Liver (tissue), 9 donors: Measurements from ENCODE around the gene FALEC. TPM values are rescaled to one million over a fixed set of nuclear protein-coding genes. Genes with fewer than 3 reads are reported as not detected.

Source experiments
- DNase-seq: peaks from one replicate; pipeline ENCODE4 v3.0.0-alpha.2; 2017; ENCODE audit warnings: low spot score
- H3K27ac ChIP-seq, 2 donors: one replicate each; pipeline ENCODE4 v1.7.0; 2013; ENCODE audit warnings: inconsistent platforms in 2 of 2, low read length in 2 of 2, control low read depth in 1 of 2, low read depth in 1 of 2, mild to moderate bottlenecking in 1 of 2
- H3K27me3 ChIP-seq, 4 donors: one replicate each; pipeline versions ENCODE4 v1.6.1 to v1.7.0; 2013; ENCODE audit warnings: low read length in 3 of 4, inconsistent platforms in 1 of 4, mild to moderate bottlenecking in 1 of 4, moderate library complexity in 1 of 4; ENCODE audit not compliant: control insufficient read depth in 4 of 4, insufficient read depth in 4 of 4
- H3K36me3 ChIP-seq, 4 donors: one replicate each; pipeline versions ENCODE4 v1.6.1 to v1.7.0; 2013; ENCODE audit warnings: low read length in 3 of 4, mild to moderate bottlenecking in 3 of 4, low read depth in 1 of 4, moderate library complexity in 1 of 4; ENCODE audit not compliant: control insufficient read depth in 4 of 4, insufficient read depth in 3 of 4
- H3K4me1 ChIP-seq, 4 donors: one replicate each; pipeline versions ENCODE4 v1.6.1 to v1.7.0; 2013; ENCODE audit warnings: low read length in 3 of 4, mild to moderate bottlenecking in 3 of 4, moderate library complexity in 1 of 4; ENCODE audit not compliant: control insufficient read depth in 4 of 4, insufficient read depth in 4 of 4
- H3K4me3 ChIP-seq, 3 donors: one replicate each; pipeline versions ENCODE4 v1.6.1 to v1.7.0; 2013; ENCODE audit warnings: low read length in 3 of 3, control low read depth in 1 of 3, low read depth in 1 of 3, mild to moderate bottlenecking in 1 of 3
- H3K9ac ChIP-seq, 2 donors: one replicate each; pipeline ENCODE4 v1.7.0; 2013; ENCODE audit warnings: low read length in 2 of 2, mild to moderate bottlenecking in 2 of 2, moderate library complexity in 2 of 2, control low read depth in 1 of 2, low read depth in 1 of 2
- H3K9me3 ChIP-seq, 4 donors: one replicate each; pipeline versions ENCODE4 v1.6.1 to v1.7.0; 2013; ENCODE audit warnings: low read length in 3 of 4; ENCODE audit not compliant: control insufficient read depth in 4 of 4
- EGR1 ChIP-seq, 2 donors: IDR thresholded peaks; 2 replicates each; pipeline ENCODE4 v1.6.1; 2016 to 2018; ENCODE audit warnings: antibody characterized with exemption in 2 of 2, low read depth in 2 of 2
- FOXA1 ChIP-seq: IDR thresholded peaks from 2 replicates; pipeline ENCODE4 v1.6.1; 2016; ENCODE audit warnings: antibody characterized with exemption
- FOXA2 ChIP-seq: IDR thresholded peaks from 2 replicates; pipeline ENCODE4 v1.6.1; 2016; ENCODE audit warnings: antibody characterized with exemption
- GABPA ChIP-seq, 2 donors: IDR thresholded peaks in 1 of 2; conservative IDR thresholded peaks in 1 of 2; 2 replicates each; pipeline ENCODE4 v1.6.1; 2016; ENCODE audit warnings: antibody characterized with exemption in 2 of 2, mild to moderate bottlenecking in 1 of 2, moderate library complexity in 1 of 2
- HNF4A ChIP-seq, 2 donors: conservative IDR thresholded peaks; 2 replicates each; pipeline ENCODE4 v1.6.1; 2016; ENCODE audit warnings: antibody characterized with exemption in 2 of 2, mild to moderate bottlenecking in 2 of 2
- HNF4G ChIP-seq: IDR thresholded peaks from 2 replicates; pipeline ENCODE4 v1.6.1; 2016; ENCODE audit warnings: antibody characterized with exemption
- JUND ChIP-seq, 2 donors: IDR thresholded peaks; 2 replicates each; pipeline ENCODE4 v1.6.1; 2016; ENCODE audit warnings: antibody characterized with exemption in 2 of 2
- NR2F2 ChIP-seq: IDR thresholded peaks from 2 replicates; pipeline ENCODE4 v1.6.1; 2016; ENCODE audit warnings: antibody characterized with exemption
- RAD21 ChIP-seq, 2 donors: IDR thresholded peaks; 2 replicates each; pipeline ENCODE4 v1.6.1; 2016; ENCODE audit warnings: antibody characterized with exemption in 2 of 2, mild to moderate bottlenecking in 2 of 2
- RXRA ChIP-seq, 2 donors: IDR thresholded peaks; 2 replicates each; pipeline ENCODE4 v1.6.1; 2017 to 2018; ENCODE audit warnings: antibody characterized with exemption in 2 of 2, mild to moderate bottlenecking in 1 of 2
- SP1 ChIP-seq: IDR thresholded peaks from 2 replicates; pipeline ENCODE4 v1.6.1; 2018; ENCODE audit warnings: antibody characterized with exemption, mild to moderate bottlenecking
- TAF1 ChIP-seq: conservative IDR thresholded peaks from 2 replicates; pipeline ENCODE4 v1.6.1; 2016; ENCODE audit warnings: antibody characterized with exemption, mild to moderate bottlenecking
- YY1 ChIP-seq: IDR thresholded peaks from 2 replicates; pipeline ENCODE4 v1.6.1; 2016; ENCODE audit warnings: antibody characterized with exemption, mild to moderate bottlenecking
- WGBS: extraction: QIAGEN DNeasy Blood & Tissue Kit; methylation state at CpG from one replicate; pipeline ENCODE4 v1.1.7; 2013; 5-methylcytosine and 5-hydroxymethylcytosine counted together
- polyA plus RNA-seq, 2 donors: library from polyadenylated mRNA; stranded (reverse) in 1 of 2; unstranded in 1 of 2; fragments of 200-250 nt in 1 of 2; fragments of >200 nt in 1 of 2; fragmentation: Nextera tagmentation in 1 of 2; extraction: Ambion mirVana in 1 of 2; gene quantifications; one replicate each; pipeline versions ENCODE4 v1.2.1 to v1.2.3, GENCODE V29; 2013 to 2015
- total RNA-seq, 2 donors: library from RNA; depleted of rRNA; stranded (reverse); fragments of >200 nt; gene quantifications; one replicate each; pipeline ENCODE4 v1.2.3, GENCODE V29; 2014
- TF ChIP-seq, protein P1 (sequence below): fragments of 150-350 bp; IDR thresholded peaks from 2 replicates; pipeline ENCODE4 v1.5.1; 2017; ENCODE audit warnings: improper control_type of control experiment, low read depth, low read length; ENCODE audit not compliant: missing input control
- TF ChIP-seq, protein P2 (sequence below): IDR thresholded peaks from 2 replicates; pipeline ENCODE4 v1.6.1; 2016; ENCODE audit warnings: antibody characterized with exemption, mild to moderate bottlenecking
- TF ChIP-seq, protein P3 (sequence below): IDR thresholded peaks from 2 replicates; pipeline ENCODE4 v1.6.1; 2016; ENCODE audit warnings: antibody characterized with exemption
- TF ChIP-seq, protein P4 (sequence below): IDR thresholded peaks from 2 replicates; pipeline ENCODE4 v1.6.1; 2016; ENCODE audit warnings: antibody characterized with exemption
- TF ChIP-seq, protein P5 (sequence below): IDR thresholded peaks from 2 replicates; pipeline ENCODE4 v1.6.1; 2016; ENCODE audit warnings: antibody characterized with exemption
- donor health status: healthy.
- donor health status: healthy.
- donor health status: healthy.
- donor health status: healthy.
- donor health status: healthy.

The FALEC gene
- total and polyA plus RNA-seq, 4 donors = not detected

DNA sequence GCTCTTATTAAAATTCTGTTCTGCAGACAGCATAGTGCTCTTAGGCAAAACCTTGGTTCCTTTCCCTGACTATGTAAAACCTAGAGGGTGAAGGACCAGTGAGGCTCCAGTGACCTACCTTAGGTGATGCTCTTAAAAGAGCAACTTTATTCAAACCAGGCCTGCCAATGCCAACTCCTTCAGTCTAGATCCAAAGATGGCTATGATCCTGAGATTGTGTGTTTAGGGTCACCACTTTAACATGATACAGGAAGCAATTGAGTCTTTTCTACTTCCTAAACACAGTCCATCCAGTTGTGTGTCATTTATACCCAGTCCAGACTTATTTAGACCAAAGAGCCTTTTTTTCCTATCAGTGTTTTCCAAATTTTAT is 53.0 kb downstream of the FALEC start:
- Histone ChIP-seq H3K9me3 (no peaks in the 10 kb centered on the region), H3K9ac (peak overlapping the region in 1 of 2 donors; percentile 81), H3K27ac (peak overlapping the region; percentile 87 to 89), H3K27me3 (no peaks in the 10 kb centered on the region), H3K36me3 (peaks cover 5 to 12% (median 11%) of the 10 kb centered on the region in 4 donors), H3K4me1 (peaks cover 24 to 72% (median 61%) of the 10 kb centered on the region in 4 donors), H3K4me3 (peak overlapping the region in 1 of 3 donors; percentile 4)
- TF ChIP-seq RXRA (IDR thresholded peaks at IDR 0.05) (no peak), GABPA (IDR thresholded peaks at IDR 0.05 in 1 of 2, conservative IDR thresholded peaks at IDR 0.05 in 1 of 2) (no peak), JUND (IDR thresholded peaks at IDR 0.05) (no peak)
- TF ChIP-seq, protein P1, sequence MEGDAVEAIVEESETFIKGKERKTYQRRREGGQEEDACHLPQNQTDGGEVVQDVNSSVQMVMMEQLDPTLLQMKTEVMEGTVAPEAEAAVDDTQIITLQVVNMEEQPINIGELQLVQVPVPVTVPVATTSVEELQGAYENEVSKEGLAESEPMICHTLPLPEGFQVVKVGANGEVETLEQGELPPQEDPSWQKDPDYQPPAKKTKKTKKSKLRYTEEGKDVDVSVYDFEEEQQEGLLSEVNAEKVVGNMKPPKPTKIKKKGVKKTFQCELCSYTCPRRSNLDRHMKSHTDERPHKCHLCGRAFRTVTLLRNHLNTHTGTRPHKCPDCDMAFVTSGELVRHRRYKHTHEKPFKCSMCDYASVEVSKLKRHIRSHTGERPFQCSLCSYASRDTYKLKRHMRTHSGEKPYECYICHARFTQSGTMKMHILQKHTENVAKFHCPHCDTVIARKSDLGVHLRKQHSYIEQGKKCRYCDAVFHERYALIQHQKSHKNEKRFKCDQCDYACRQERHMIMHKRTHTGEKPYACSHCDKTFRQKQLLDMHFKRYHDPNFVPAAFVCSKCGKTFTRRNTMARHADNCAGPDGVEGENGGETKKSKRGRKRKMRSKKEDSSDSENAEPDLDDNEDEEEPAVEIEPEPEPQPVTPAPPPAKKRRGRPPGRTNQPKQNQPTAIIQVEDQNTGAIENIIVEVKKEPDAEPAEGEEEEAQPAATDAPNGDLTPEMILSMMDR = no peak
- no peak for DNase-seq

DNA sequence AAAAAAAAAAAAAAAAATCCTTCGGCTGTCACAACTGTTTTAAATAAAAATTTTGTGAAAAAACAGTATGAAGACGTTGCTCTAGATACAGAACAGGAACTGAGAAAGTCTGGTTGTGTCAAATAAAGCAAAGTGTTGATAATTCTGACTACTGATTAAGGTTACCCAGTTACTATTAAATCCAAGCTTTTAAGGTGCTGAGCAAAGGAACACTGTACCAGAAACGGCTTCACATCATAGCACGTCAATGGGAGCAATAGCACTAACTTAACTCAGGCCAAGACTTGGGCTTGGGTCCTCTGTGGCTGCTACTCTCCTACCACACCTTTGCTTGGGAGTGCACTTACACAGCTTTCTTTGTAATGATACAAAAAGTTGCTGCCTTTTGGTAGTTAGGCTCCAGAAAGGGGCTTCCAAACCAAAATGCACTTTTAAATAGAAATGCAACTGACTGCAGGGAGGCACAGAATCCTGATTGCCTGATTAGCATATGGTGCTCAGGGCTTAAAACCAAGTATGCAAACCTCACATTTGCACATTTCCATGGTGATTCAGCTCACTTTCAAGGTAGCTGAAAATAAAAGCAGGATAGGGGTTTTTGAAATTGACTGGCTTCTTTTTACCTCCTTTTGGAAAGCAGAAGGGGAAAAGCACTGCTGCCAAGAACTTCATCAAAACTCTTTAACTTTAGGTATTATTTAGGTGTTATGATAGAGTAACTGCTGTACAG is 57.5 kb downstream of the FALEC start:
- Histone ChIP-seq H3K4me3 (no peak overlapping the region), H3K27ac (peak overlapping the region; percentile 49 to 62), H3K4me1 (peaks cover 16 to 61% (median 40%) of the 10 kb centered on the region in 4 donors), H3K9ac (peak overlapping the region in 1 of 2 donors; percentile 36), H3K27me3 (no peaks in the 10 kb centered on the region), H3K36me3 (peaks cover 8 to 41% (median 30%) of the 10 kb centered on the region in 4 donors), H3K9me3 (no peaks in the 10 kb centered on the region)
- no peak for DNase-seq
- TF ChIP-seq FOXA2 = no peak
- TF ChIP-seq, protein P2, sequence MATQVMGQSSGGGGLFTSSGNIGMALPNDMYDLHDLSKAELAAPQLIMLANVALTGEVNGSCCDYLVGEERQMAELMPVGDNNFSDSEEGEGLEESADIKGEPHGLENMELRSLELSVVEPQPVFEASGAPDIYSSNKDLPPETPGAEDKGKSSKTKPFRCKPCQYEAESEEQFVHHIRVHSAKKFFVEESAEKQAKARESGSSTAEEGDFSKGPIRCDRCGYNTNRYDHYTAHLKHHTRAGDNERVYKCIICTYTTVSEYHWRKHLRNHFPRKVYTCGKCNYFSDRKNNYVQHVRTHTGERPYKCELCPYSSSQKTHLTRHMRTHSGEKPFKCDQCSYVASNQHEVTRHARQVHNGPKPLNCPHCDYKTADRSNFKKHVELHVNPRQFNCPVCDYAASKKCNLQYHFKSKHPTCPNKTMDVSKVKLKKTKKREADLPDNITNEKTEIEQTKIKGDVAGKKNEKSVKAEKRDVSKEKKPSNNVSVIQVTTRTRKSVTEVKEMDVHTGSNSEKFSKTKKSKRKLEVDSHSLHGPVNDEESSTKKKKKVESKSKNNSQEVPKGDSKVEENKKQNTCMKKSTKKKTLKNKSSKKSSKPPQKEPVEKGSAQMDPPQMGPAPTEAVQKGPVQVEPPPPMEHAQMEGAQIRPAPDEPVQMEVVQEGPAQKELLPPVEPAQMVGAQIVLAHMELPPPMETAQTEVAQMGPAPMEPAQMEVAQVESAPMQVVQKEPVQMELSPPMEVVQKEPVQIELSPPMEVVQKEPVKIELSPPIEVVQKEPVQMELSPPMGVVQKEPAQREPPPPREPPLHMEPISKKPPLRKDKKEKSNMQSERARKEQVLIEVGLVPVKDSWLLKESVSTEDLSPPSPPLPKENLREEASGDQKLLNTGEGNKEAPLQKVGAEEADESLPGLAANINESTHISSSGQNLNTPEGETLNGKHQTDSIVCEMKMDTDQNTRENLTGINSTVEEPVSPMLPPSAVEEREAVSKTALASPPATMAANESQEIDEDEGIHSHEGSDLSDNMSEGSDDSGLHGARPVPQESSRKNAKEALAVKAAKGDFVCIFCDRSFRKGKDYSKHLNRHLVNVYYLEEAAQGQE = no peak
- TF ChIP-seq, protein P3, sequence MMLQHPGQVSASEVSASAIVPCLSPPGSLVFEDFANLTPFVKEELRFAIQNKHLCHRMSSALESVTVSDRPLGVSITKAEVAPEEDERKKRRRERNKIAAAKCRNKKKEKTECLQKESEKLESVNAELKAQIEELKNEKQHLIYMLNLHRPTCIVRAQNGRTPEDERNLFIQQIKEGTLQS = no peak
- no peak for TF ChIP-seq TAF1
- no peak for TF ChIP-seq RXRA (IDR thresholded peaks at IDR 0.05)
- no peak for TF ChIP-seq RAD21 (IDR thresholded peaks at IDR 0.05)
- TF ChIP-seq HNF4A (conservative IDR thresholded peaks at IDR 0.05) = no peak
- no peak for TF ChIP-seq EGR1 (IDR thresholded peaks at IDR 0.05; ENCODE audit: low read depth in 2 of 2)
- no peak for TF ChIP-seq SP1
- TF ChIP-seq, protein P4, sequence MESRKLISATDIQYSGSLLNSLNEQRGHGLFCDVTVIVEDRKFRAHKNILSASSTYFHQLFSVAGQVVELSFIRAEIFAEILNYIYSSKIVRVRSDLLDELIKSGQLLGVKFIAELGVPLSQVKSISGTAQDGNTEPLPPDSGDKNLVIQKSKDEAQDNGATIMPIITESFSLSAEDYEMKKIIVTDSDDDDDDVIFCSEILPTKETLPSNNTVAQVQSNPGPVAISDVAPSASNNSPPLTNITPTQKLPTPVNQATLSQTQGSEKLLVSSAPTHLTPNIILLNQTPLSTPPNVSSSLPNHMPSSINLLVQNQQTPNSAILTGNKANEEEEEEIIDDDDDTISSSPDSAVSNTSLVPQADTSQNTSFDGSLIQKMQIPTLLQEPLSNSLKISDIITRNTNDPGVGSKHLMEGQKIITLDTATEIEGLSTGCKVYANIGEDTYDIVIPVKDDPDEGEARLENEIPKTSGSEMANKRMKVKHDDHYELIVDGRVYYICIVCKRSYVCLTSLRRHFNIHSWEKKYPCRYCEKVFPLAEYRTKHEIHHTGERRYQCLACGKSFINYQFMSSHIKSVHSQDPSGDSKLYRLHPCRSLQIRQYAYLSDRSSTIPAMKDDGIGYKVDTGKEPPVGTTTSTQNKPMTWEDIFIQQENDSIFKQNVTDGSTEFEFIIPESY = no peak
- TF ChIP-seq HNF4G = no peak
- TF ChIP-seq FOXA1 = no peak
- TF ChIP-seq GABPA (IDR thresholded peaks at IDR 0.05 in 1 of 2, conservative IDR thresholded peaks at IDR 0.05 in 1 of 2) = no peak
- TF ChIP-seq, protein P5, sequence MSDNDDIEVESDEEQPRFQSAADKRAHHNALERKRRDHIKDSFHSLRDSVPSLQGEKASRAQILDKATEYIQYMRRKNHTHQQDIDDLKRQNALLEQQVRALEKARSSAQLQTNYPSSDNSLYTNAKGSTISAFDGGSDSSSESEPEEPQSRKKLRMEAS = no peak
- no peak for TF ChIP-seq NR2F2
- TF ChIP-seq YY1 = no peak
- 66% methylated on average over 4 of the region's 4 CpGs for WGBS
